H1 (cell line): ENCODE data around the gene DELE1. TPM values are rescaled to one million over a fixed set of nuclear protein-coding genes. Genes with fewer than 3 reads are reported as not detected.

Experiments used
- BRCA1 ChIP-seq: IDR thresholded peaks from 2 replicates; pipeline ENCODE4 v1.6.1; 2012; ENCODE audit warnings: low read depth, low read length, improper control_type of control experiment
- CHD7 ChIP-seq: fragments of 300-600 bp; sonication (generic); IDR thresholded peaks from 2 replicates; pipeline ENCODE4 v1.7.1; 2012; ENCODE audit warnings: low read length, moderate library complexity, mild to moderate bottlenecking, inconsistent platforms; ENCODE audit not compliant: insufficient replicate concordance
- HDAC6 ChIP-seq: IDR thresholded peaks from one replicate; pipeline ENCODE4 v1.7.1; 2012; ENCODE audit warnings: low read depth, mild to moderate bottlenecking, inconsistent platforms, low read length, moderate library complexity
- TAF7 ChIP-seq: optimal IDR thresholded peaks from 2 replicates; pipeline ENCODE3; 2011; ENCODE audit warnings: low read depth, mild to moderate bottlenecking, inconsistent platforms, low read length, moderate library complexity, borderline replicate concordance
- polyA plus RNA-seq, 7 experiments: library from polyadenylated mRNA; depleted of rRNA in 3 of 7; stranded (reverse) in 5 of 7; unstranded in 2 of 7; fragments of >200 nt in 5 of 7; fragments of 200-250 nt in 2 of 7; gene quantifications; 1 replicate in 5 of 7; 2 replicates in 1 of 7; 4 replicates in 1 of 7; pipeline versions ENCODE4 v1.2.1 to v1.2.3, GENCODE V29; 2011 to 2013; ENCODE audit warnings: missing spikeins in 2 of 7, mixed read lengths in 2 of 7
- total RNA-seq: library from RNA; stranded (reverse); fragmentation: NEBNext Ultra II Directional; extraction: Animal tissue kit (Norgen Biotek cat#: 25700); gene quantifications from 2 replicates; pipeline ENCODE4 v1.2.1, GENCODE V29; 2021

Gene DELE1
- total and polyA plus RNA-seq, 2 of the 8 experiments (the other 6 are each of a cell fraction or from before 2014, with no cell fraction given) = 61.4 to 114 TPM

GRCh38 chr5:141883184-141883891 lies 40.3 kb upstream of the DELE1 start (continued):
- TF ChIP-seq CHD7 (no peak), HDAC6 (no peak), TAF7 (no peak), BRCA1 (no peak)
- TF ChIP-seq, all 59 proteins: peak for 8
